ENCODE results near the gene PDLIM5. TPM values are rescaled to one million over a fixed set of nuclear protein-coding genes. Genes with fewer than 3 reads are reported as not detected.

Gene PDLIM5
- total RNA-seq, 1 donor, result 124 TPM

- peak; percentile 16 for DNase-seq (ENCODE audit: low read depth)
- no peak for TF ChIP-seq CTCF (IDR thresholded peaks at IDR 0.05; ENCODE audit: insufficient read depth, low read length)
- no peak overlapping the region for H3K4me3 ChIP-seq (ENCODE audit: low read depth, low read length)
These were observed 48.9 kb downstream of the PDLIM5 start for GRCh38 chr4:94500685-94501084.

- no peak for TF ChIP-seq CTCF (IDR thresholded peaks at IDR 0.05; ENCODE audit: insufficient read depth, low read length)
- no peak overlapping the region for H3K4me3 ChIP-seq (ENCODE audit: low read depth, low read length)
- DNase-seq (ENCODE audit: low read depth), result no peak
These were observed 52.8 kb downstream of the PDLIM5 start for GRCh38 chr4:94504545-94504944.

GRCh38 chr4:94506822-94507221 is 55.1 kb downstream of the PDLIM5 start:
- TF ChIP-seq CTCF (IDR thresholded peaks at IDR 0.05; ENCODE audit: insufficient read depth, low read length), result no peak
- no peak for DNase-seq (ENCODE audit: low read depth)
- no peak overlapping the region for H3K4me3 ChIP-seq (ENCODE audit: low read depth, low read length)

GRCh38 chr4:94507281-94507680 is 55.5 kb downstream of the PDLIM5 start:
- DNase-seq (ENCODE audit: low read depth), result no peak
- no peak overlapping the region for H3K4me3 ChIP-seq (ENCODE audit: low read depth, low read length)
- TF ChIP-seq CTCF (IDR thresholded peaks at IDR 0.05; ENCODE audit: insufficient read depth, low read length), result no peak

GRCh38 chr4:94507708-94508107 is 56.0 kb downstream of the PDLIM5 start:
- H3K4me3 ChIP-seq (ENCODE audit: low read depth, low read length), result no peak overlapping the region
- no peak for TF ChIP-seq CTCF (IDR thresholded peaks at IDR 0.05; ENCODE audit: insufficient read depth, low read length)

GRCh38 chr4:94508296-94508695 is 56.6 kb downstream of the PDLIM5 start:
- no peak for TF ChIP-seq CTCF (IDR thresholded peaks at IDR 0.05; ENCODE audit: insufficient read depth, low read length)
- peak; percentile 59 for DNase-seq (ENCODE audit: low read depth)
- no peak overlapping the region for H3K4me3 ChIP-seq (ENCODE audit: low read depth, low read length)

More at GRCh38 chr4:94507708-94508107, 56.0 kb downstream of the PDLIM5 start:
- DNase-seq (ENCODE audit: low read depth), result peak; percentile 92

GRCh38 chr4:94508806-94509205 is 57.1 kb downstream of the PDLIM5 start:
- no peak for TF ChIP-seq CTCF (IDR thresholded peaks at IDR 0.05; ENCODE audit: insufficient read depth, low read length)
- DNase-seq (ENCODE audit: low read depth), result peak; percentile 30
- no peak overlapping the region for H3K4me3 ChIP-seq (ENCODE audit: low read depth, low read length)
